ENCODE measurements around the gene ZNF568.

Gene ZNF568

DNA sequence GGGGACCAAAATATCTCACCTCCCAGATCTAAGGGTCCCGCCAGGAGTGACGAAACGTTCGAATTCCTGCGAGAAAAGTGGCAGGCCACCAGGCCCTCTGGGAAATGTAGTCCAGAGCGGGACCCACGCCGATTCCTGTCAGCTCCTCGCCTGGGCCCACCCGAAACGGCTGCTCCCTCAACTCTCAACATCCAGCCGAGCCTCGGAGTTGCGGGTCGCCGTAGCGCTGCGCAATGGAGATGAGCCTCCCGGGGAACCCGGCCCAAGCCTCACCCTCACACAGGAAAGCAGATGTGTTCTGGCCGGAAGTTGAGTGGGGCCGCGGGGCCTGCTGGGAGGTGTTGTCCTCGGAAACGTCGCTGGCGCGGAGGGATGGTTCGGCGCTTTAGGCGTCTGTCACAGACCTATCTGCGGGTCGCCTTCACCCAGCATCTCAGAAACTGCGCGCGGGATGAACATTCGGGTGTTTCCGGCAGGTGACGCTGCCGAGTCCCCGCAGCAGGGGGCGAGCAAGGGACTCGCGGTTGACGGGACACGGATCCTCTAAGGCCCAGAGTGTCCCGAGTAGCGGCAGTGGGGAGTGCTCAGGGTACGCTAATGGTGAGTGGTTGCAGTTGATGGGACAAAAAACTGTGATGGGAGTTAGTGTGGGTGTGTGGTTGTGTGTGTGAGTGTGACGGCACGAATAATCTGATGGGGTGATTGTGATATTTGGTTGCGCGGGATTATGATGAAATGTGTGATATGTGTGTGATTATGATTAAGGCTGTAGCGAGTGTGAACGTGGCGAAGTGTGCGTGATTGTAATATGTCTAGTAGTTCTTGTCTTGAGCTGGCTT is at the start of gene ZNF568, which contains the start of gene ZNF829:
Gene ZNF568 (plus strand): TSS at position 341 of the 839 bp plus-strand sequence. CDS start 6,439 bp downstream, outside the sequence.
Gene ZNF829 (minus strand): TSS at position 300 of the 839 bp plus-strand sequence. CDS start 1,124 bp downstream, outside the sequence.
- DNase-seq = peak; percentile 86 to 93 (median 92)

DNA sequence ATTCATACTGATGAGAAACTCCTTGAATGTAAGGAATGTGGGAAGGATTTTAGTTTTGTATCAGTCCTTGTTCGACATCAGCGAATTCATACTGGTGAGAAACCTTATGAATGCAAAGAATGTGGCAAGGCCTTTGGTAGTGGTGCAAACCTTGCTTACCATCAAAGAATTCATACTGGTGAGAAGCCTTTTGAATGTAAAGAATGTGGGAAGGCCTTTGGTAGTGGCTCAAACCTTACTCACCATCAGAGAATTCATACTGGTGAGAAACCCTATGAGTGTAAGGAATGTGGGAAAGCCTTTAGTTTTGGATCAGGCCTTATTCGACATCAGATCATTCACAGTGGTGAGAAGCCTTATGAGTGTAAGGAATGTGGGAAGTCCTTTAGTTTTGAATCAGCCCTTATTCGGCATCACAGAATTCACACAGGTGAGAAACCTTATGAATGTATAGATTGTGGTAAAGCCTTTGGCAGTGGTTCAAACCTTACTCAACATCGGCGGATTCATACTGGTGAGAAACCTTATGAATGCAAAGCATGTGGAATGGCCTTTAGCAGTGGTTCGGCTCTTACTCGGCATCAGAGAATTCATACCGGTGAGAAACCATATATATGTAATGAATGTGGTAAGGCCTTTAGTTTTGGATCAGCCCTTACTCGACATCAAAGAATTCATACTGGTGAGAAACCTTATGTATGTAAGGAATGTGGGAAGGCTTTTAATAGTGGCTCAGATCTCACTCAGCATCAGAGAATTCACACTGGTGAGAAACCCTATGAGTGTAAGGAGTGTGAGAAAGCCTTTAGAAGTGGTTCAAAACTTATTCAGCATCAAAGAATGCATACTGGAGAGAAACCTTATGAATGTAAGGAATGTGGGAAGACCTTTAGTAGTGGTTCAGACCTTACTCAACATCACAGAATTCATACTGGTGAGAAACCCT is 38.9 kb upstream of the ZNF568 start:
- no peak for DNase-seq

DNA sequence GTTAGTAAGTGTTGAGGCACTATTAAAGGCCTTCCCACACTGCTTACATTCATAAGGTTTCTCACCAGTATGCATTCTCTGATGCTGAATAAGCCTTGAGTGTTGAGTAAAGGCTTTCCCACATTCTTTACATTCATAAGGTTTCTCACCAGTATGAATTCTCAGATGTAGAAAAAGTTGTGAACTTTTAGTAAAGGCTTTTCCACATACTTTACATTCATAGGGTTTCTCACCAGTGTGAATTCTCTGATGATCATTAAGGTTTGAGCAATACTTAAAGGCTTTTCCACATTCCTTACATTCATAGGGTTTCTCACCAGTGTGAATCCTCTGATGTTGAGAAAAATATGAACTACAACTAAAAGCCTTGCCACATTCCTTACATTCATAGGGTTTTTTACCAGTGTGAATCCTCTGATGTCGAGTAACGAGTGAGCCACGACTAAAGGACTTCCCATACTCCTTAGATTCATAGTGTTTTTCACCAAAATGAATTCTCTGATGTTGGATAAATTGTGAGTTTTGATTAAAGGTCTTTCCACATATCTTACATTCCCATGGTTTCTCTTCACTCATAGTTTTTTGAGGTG is 24.3 kb upstream of the ZNF568 start:
- no peak for DNase-seq

GRCh38 chr19:36894849-36895383 is 21.2 kb upstream of the ZNF568 start:
- no peak for DNase-seq

- DNase-seq = no peak
These were observed 17.7 kb upstream of the ZNF568 start for GRCh38 chr19:36898422-36898821.

DNA sequence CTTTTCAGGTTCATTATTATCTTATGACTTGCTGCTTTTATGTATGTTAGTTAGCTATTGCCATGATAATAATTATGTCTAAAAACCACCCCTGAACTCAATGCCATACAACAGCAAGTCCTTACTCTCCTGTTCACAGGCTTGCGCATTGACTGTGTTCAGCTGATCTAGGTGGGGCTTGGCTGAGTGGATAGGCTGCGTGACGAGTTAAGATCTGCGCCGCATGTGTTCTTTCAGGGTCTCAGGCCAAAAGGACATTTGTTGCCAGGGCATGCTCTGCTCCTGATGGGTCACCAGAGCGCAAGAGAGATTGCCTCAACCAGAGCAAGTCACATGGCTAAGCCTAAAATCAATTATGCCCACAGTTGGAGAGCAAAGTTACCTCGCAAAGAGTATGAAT is 859 bp downstream of the ZNF568 start:
- DNase-seq = no peak

DNA sequence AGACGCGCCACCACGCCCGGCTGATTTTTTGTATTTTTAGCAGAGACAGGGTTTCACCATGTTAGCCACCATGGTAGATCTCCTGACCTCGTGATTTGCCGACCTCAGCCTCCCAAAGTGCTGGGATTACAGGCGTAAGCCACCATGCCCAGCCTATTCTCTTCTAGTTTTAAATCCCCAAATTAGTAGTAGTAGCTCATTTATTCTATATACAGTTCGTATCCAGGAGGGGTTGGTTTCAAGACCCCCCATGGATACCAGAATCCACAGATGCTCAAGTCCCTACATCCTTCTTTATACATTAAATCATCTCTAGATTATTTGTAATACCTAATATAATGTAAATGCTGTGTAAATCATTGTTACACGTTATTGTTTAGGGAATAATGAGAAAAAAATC is 2.0 kb downstream of the ZNF568 start:
- no peak for DNase-seq

DNA sequence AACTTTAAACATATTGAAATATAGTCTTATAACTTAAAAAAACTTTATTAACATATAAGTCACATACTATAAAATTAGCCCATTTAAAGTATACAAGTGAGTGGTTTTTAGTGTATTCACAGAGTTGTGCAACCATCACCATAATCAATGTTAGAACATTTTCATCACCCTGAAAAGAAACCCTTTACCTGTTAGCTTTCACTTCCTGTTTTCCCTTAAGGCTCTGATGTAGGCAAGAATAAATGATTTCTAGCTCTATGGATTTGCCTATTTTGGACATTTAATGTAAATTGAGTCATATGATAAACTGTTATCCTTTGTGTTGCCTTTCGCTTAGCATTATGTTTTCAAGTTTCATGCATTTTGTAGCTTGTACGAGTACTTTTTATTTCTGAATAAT is 15.6 kb downstream of the ZNF568 start:
- DNase-seq = no peak

DNA sequence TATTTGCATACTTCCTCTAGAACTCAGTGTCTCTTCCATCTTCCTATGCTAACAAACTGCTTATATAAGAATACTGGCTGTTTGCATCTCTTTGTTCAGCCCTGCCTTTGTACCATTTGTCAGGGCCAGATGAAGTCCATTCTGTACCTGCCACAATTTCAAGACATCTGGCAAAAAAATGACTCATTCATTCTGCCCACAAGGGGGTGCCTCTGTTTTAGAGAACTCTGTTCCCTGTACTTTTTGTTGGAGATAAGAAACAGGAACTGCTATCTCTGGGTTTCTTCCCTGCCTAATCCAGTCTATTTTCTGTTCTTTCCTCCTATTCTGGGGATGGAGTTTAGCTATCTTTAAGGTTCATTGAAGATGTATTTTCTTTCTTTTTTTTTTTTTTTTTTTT is 23.0 kb downstream of the ZNF568 start:
- no peak for DNase-seq

DNA sequence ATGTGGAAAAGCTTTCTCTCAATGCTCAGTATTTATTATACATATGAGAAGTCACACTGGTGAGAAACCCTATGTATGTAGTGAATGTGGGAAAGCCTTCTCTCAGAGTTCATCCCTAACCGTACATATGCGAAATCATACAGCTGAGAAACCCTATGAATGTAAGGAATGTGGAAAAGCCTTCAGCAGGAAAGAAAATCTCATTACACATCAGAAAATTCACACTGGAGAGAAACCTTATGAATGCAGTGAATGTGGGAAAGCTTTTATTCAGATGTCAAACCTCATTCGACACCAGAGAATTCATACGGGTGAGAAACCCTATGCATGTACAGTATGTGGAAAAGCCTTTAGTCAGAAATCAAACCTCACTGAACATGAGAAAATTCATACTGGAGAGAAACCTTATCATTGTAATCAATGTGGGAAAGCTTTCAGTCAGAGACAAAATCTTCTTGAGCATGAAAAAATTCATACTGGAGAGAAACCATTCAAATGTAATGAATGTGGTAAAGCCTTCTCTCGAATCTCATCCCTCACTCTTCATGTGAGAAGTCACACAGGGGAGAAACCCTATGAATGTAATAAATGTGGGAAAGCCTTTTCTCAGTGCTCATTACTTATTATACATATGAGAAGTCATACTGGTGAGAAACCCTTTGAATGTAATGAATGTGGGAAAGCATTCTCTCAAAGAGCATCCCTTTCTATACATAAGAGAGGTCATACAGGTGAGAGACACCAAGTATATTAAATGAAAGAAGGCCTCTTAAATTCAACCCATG is 34.4 kb downstream of the ZNF568 start:
- no peak for DNase-seq

DNA sequence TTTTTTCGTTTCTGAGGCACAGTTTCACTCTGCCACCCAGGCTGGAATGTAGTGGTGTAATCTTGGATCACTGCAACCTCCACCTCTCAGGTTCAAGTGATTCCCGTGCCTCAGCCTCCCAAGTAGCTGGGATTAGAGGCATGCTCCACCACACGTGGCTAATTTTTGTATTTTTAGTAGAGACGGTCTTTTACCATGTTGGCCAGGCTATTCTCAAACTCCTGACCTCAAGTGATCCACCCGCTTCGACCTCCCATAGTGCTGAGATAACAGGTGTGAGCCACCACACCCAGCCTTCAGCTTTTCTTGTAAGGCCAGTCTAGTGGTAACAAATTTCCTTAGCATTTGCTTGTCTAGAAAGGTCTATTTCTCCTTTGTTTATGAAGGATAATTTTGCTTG is 46.2 kb downstream of the ZNF568 start:
- no peak for DNase-seq

DNA sequence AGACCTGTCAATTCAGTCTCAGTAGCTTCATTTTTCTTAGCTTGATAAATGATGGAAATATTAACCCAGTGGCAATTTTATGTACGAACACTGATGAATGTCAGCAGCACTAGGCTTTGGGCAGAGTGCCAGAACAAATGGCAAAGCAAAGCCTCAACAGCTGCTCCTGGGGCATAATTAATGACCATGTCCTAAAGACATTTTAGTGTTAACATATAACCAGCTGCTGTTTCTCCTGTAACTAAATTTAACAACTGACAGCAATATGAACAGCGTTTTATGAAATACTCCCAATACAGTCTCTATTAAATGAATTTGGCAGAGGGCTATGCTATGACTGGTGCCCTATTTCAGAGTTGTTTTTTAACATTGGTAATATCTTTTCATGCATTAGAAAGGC is 47.1 kb downstream of the ZNF568 start:
- DNase-seq = no peak

DNA sequence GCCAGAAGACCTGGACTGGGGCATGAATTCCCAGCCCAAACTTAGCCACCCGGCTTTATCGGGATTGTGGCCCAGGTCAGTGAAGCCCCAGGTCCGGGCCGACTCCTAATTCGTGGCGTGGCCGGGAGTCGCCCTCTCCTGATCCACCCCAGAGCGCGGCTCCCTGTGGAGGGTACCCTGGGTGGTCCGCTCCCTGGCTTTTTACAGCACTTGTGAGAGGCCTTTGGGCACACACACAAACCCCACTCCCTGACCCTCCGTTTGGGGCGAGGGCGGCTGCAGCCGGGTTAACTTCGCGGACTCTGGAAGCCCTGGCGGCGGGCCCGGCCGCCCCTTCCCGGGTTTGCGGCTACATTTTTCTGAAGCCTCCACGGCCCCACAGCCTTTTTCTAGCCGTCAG is 56.4 kb downstream of the ZNF568 start:
- DNase-seq = no peak

DNA sequence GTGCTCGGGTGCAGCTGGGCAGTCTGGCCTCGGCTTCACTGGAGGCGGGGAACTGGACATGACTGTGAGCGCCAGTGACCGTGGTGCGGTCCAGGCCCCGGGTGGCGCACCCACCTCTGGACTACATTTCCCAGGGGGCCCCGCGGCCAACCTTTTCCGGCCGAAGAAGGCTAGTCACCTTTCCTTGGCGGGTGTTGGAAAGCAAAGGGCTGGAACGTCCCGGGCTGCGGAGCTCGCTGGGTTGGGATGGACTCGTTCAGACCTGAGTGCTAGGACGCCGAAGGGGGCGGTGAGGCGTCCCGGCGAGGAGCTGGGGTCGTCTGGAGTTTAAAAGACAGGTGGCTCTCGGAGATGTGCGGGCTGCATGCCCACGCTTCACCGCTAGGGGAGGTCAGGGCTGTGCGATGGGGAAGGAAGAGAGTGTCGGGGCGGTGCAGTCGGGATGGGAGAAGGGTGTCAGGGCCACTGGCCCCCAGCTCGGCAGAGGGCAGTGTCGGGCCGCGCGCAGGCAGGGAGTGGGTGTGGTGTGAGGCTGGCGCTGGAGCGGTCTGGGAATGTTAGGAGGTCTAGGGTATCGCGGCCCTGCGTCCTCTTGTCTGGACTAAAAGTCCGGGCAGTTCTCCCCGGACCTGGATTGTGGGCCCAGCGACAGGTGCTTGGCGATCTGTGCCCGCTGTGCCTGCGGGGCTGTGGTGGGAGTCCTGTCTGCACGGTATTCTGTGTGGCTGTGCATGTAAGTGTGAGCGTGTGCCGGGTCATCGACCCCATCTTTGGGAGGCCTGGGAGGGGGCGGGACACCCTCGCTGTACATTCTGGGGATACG is 57.1 kb downstream of the ZNF568 start:
- peak; percentile 49 to 92 (median 70) for DNase-seq

DNA sequence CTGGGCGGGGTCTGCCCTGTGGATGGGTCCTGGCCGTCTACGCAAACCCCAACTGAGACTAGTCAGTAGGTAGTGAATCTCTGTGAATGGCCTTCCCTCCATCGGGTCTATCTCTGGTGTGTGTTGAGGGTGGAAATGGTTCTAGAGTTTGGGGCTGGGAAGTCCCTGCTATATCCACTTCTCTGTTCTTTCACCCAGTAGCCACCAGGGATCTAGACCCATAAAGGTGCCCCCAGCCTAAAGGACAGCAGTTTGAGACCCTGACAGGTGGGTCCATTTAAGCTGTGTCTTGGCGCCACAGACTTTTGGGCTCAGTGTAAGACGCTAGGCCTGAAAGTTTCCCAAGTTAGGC is 57.7 kb downstream of the ZNF568 start:
- DNase-seq = no peak

DNA sequence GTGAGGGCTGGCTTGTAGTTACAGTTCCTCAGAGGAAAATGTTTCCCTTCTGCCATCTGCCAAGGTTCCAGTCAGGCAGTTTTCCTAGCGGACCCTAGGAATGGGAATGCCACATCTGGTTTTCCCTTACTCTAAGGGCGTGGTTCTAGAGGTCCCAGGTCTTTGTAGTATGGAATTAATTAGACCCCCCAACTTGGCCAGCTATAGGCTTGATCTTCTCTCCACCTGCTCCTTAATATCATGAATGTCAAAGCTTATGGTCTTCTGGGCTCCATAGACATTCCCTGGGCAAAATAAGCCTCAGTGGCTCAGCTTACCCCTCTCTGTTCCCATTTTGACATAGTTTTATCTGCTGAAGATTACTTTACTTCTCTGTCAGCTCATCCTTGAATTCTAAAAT is 70.0 kb downstream of the ZNF568 start:
- DNase-seq = no peak

GRCh38 chr19:36986601-36987000 is 70.5 kb downstream of the ZNF568 start:
- no peak for DNase-seq

- no peak for DNase-seq
These were observed 71.0 kb downstream of the ZNF568 start for GRCh38 chr19:36987091-36987490.

- DNase-seq = no peak
These were observed 81.2 kb downstream of the ZNF568 start for GRCh38 chr19:36997152-36997842.

- DNase-seq = no peak
These were observed 81.7 kb downstream of the ZNF568 start for GRCh38 chr19:36997843-36998235.

DNA sequence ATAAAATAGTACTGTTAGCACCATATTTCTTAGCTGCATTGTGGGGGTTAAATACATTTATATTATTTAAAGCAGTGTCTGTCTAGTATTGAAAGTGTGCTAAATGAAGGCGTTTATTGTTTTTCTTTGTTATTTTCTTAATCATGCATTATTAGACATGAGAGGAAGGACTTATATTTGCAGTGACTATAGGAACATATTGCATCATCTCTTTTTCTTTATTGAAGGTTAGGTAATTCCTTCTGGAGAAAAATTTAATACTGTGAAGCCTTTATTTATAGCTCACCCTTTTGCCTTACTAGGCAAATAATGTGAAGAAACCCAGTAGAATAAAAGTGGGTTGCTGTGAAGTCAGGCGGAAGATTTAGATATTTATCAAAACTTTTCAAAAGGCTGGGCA is 83.2 kb downstream of the ZNF568 start:
- DNase-seq = no peak

All from stimulated activated naive CD4-positive, alpha-beta T cell (primary cell).